ENCODE data around the gene CNTNAP2. TPM values are rescaled to one million over a fixed set of nuclear protein-coding genes. Genes with fewer than 3 reads are reported as not detected.
"Not testable (repeated sequence)": the region's sequence is repeated elsewhere in the genome, so short reads cannot be mapped to it uniquely, and the experiment has no call there.

The CNTNAP2 gene
- total RNA-seq, 1 donor from 2014 or later, result 1.3 TPM

DNA sequence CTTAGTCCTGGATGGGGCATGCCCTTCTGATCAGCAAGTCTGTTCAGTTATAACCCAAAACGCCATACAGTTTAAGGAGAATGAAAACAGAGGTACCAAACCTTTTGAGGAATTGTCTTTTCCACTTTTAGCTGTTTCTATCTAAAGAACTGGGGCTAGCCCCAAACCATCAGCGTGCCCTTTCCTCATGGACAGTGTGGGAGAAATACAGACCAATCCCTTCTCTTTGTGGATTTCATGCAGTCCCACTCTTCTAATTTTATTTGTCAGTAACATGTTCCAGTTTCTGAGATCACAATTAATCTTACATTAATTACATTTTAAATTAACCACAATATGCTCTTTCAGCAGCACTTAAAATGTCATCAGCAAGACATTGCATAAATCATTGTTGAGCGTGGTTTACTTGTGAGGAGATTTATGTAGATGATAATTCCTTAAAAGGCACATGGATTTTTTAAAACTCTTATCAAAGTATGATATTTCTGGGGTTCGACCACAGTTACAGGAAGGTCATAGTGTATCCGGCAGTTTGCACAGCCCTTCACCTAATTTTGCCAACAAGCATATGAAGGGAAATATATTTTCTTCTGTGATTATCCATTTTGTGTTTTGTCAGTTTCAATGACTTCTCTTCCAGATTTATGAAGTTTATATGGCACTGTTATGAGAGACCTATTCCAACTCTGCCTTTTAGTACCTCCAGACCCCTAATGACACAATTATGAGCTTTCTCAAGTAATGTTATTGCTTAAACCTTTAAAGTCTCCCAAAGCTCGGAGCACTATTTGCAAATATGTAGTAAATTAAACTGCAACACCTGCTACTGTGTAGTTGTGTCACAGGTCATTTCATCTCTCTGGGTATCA lies 1605.6 kb downstream of the CNTNAP2 start:
- no peak for DNase-seq (ENCODE audit: low spot score)

- DNase-seq (ENCODE audit: low spot score), result no peak
Measured at GRCh38 chr7:147723536-147723935, 1606.9 kb downstream of the CNTNAP2 start.

DNA sequence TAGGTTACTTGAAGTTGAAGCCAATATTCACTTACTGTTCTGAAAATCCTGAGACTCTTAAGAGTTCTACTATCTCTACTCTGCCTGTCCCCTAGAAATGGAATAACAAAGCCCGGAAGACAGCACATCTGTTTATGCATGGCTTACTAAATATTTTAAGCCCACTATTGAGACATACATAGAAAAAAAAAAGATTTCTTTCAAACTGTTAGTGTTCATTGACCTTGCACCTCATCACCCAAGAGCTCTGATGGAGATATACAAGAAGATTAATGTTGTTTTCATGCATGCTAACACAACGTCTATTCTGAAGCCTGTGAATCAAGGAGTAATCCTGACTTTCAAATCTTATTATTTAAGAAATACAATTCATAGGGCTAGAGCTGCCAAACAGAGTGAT lies 1614.7 kb downstream of the CNTNAP2 start:
- DNase-seq (ENCODE audit: low spot score), result no peak

- DNase-seq (ENCODE audit: low spot score), result not testable (repeated sequence)
Measured at GRCh38 chr7:147737559-147738214, 1621.1 kb downstream of the CNTNAP2 start.

- DNase-seq (ENCODE audit: low spot score), result no peak
Measured at GRCh38 chr7:147742301-147742700, 1625.7 kb downstream of the CNTNAP2 start.

- DNase-seq (ENCODE audit: low spot score), result no peak
Measured at GRCh38 chr7:147756300-147756699, 1639.7 kb downstream of the CNTNAP2 start.

DNA sequence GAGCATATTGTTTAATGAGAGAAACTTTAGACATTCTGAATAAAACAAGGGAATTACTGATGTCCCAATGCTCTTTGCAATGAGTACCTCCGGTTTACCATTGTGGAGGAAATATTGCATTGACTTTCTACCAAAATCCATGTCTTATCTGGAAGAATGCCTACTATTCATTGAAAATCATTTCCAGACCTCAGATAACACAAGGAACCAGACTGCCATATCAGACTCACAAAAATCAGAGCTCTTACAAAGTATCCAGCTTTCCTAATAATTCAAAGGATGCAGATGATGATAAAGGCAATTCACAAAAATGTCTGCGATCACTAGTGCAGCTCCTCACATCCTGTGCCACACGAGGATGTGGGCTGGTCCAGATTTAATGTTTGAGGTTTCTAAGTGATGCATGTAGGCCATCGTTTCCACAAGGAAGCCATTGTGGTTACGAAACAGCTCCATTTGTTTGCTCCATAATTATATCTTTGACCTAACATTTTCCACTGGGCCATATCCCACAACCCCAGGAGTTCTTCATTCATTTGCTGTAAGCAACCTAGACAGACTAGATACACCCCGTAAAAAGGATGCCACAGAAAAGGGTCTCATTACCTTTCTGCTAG lies 1642.8 kb downstream of the CNTNAP2 start:
- no peak for DNase-seq (ENCODE audit: low spot score)

DNA sequence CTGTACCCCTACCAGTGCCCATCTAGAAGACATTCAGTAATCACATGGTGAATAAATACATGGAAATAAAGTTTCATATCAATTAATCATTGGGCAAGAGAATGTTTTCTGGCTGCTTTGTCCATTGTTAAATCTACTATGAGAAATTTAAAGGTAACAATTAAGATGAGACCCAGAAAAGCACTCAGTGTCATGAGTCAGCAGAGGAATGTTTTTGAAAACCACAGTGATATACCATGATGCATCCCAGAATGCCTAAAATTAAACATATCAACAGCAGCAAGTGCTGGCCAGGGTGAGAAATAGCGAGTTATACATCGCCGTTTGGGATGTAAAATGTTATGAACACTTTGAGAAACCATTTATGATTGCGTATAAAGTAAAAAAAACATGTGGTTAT lies 1648.7 kb downstream of the CNTNAP2 start:
- no peak for DNase-seq (ENCODE audit: low spot score)

DNA sequence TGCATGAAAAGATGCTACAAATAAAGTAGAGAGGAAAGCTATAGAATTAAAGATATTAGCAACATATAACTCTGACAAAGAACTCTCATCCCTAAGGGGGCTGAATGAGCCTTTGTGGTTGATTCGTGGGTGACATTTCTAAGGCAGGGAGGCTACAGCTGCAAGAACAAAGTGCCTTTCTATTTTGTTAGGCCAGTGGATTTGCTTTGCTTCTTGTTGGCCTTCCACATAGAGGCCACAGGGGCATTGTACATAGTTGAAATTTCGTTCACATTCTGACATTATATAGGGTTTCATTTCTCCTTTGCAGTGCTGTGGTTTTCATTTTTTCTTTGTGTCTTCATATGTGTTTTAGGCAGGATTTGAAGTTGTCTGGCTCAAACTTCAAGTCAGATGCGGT lies 1654.7 kb downstream of the CNTNAP2 start:
- DNase-seq (ENCODE audit: low spot score), result no peak

DNA sequence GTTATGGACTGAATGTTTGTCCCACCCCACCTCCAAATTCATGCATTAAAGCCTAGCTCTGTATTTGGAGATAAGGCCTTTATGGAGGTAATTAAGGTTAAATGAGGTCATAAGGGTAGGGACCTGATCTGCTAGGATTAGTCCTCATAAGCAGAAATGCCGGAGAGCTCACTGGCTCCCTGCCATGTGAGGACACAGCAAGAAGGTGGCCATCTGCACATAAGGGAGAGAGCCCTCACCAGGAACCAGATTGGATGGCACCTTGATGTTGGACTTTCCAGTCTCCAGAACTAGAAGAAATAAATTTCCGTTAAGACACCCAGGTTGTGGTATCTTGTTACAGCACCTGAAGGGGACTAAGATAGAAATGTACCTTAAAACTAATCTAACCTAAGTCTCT lies 1657.9 kb downstream of the CNTNAP2 start:
- DNase-seq (ENCODE audit: low spot score), result no peak

- DNase-seq (ENCODE audit: low spot score), result no peak
Measured at GRCh38 chr7:147775516-147776284, 1659.1 kb downstream of the CNTNAP2 start.

DNA sequence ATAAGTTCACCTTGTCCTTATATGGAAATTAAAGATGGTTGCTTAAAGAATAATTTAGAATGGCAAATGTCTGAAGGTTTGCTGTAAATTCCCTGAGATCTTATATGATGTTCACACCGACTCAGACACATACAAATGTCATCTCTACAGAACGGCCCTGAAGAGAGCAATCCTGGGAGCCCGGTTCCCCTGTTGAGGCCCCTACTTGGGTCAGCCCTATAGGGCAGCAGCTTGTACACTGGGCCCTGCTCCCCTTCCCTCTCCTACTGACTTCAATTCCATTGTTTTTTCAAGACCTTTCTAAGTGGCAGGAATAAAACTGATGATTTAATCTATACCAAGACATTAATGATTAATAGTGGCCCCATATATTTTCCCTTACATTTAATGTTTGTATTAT lies 1660.7 kb downstream of the CNTNAP2 start:
- no peak for DNase-seq (ENCODE audit: low spot score)

DNA sequence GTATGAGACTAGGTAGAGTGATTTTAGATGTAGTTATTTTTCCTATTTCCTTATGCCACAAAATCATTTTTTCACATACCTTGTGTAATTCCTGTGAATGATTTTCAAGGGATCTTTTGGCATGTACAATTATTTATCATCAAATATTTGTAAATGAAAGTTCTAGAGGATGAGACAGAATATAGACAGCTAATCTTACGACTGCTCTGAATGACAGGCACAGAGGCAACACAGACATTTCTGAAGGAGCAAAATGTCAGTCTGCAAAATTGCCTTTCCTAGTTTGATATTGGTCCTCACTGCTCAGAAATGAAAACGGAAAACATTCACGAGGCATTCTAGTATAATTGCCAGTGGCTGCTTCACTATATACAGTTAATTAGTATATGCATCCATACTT lies 1663.3 kb downstream of the CNTNAP2 start:
- DNase-seq (ENCODE audit: low spot score), result no peak

- no peak for DNase-seq (ENCODE audit: low spot score)
Measured at GRCh38 chr7:147796581-147796980, 1680.0 kb downstream of the CNTNAP2 start.

- no peak for DNase-seq (ENCODE audit: low spot score)
Measured at GRCh38 chr7:147798001-147798400, 1681.4 kb downstream of the CNTNAP2 start.

DNA sequence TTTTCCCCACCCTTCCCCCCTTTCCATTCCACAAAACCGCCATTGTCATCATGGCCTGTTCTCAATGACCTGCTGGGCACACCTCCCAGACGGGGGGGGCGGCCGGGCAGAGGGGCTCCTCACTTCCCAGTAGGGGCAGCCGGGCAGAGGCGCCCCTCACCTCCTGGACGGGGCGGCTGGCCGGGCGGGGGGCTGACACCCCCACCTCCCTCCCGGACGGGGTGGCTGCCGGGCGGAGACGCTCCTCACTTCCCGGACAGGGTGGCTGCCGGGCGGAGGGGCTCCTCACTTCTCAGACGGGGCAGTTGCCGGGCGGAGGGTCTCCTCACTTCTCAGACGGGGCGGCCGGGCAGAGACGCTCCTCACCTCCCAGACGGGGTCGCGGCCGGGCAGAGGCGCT lies 1685.2 kb downstream of the CNTNAP2 start:
- DNase-seq (ENCODE audit: low spot score), result not testable (repeated sequence)

- no peak for DNase-seq (ENCODE audit: low spot score)
Measured at GRCh38 chr7:147803151-147803550, 1686.5 kb downstream of the CNTNAP2 start.

DNA sequence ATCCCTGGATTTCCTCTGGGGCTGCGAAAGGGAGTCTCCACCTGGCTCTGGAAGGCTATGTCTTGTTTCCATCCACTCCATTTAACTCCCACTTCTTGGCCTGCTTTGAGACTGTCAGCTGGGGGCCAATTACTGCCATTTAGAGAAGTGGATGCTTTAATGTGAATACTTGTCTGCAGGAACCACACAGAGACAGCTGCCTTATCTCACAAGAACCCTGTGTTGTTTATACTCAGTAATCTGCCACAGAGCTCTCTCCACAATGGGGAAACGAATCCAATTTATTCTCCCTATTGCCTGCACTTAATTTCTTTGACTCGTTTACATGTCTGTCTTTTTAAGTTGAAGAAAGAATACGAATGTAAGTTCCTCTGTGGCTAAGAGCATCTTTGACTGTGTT lies 1687.0 kb downstream of the CNTNAP2 start:
- DNase-seq (ENCODE audit: low spot score), result no peak

DNA sequence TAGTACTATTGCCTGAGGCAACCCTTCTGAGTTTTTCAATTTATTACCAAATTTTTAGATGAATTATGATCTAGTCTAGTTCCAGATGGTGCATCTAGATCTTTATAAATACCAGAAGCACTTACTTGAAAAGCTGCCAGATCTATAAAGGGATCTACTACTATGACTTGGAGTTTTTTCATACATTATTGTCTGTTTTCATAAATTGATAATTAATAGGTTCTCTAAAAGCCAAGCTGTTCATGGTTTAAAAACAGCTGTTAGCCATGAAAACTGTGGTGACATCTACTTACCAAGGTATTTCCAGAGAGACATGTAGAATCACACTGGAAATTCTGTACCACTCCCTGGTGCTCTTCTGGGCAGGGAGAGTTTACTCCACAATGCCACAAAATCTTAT lies 1687.4 kb downstream of the CNTNAP2 start:
- DNase-seq (ENCODE audit: low spot score), result no peak

DNA sequence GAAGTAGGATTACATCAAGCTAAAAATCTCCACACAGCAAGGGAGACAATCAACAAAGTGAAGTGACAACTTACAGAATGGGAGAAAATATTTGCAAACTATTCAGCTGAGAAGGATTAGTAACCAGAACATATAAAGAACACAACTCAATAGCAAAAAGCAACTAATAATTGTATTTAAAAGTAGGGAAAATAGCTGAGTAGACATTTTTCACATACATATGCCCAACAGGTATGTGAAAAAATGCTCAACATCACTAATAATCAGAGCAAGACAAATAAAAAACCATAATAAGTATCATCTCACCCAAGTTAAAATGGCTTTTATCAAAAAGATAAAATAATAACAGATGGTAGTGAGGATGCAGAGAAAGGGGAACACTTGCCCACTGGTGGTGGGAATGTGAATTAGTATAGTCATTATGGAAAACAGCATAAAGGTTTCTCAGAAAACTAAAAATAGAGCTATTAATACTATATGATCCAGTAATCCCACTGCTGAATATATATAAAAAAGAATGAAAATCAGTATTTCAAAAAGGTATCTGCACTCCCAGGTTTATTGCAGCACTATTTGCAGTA lies 1689.5 kb downstream of the CNTNAP2 start:
- DNase-seq (ENCODE audit: low spot score), result no peak

- DNase-seq (ENCODE audit: low spot score), result no peak
Measured at GRCh38 chr7:147809786-147810185, 1693.2 kb downstream of the CNTNAP2 start.
